Endodermal cell (in vitro differentiated cells): ENCODE measurements around the gene ADAM23. TPM values are rescaled to one million over a fixed set of nuclear protein-coding genes. Genes with fewer than 3 reads are reported as not detected.

Source experiments
- DNase-seq: peaks from one replicate; pipeline ENCODE4 v3.0.0-alpha.2; 2017
- H3K27ac ChIP-seq: 2 replicates; pipeline ENCODE4 v1.5.1; 2013; ENCODE audit warnings: mild to moderate bottlenecking, low read depth, low read length, moderate library complexity
- H3K27me3 ChIP-seq: 2 replicates; pipeline ENCODE4 v1.6.1; 2013; ENCODE audit warnings: mild to moderate bottlenecking, low read length, moderate library complexity; ENCODE audit not compliant: insufficient read depth, control insufficient read depth, poor library complexity, severe bottlenecking
- H3K36me3 ChIP-seq: 2 replicates; pipeline ENCODE4 v1.7.0; 2013; ENCODE audit warnings: mild to moderate bottlenecking, low read length, moderate library complexity; ENCODE audit not compliant: control insufficient read depth, insufficient read depth
- H3K4me1 ChIP-seq: one replicate; pipeline ENCODE4 v1.7.0; 2013; ENCODE audit warnings: low read length; ENCODE audit not compliant: control insufficient read depth, insufficient read depth
- H3K4me3 ChIP-seq: 2 replicates; pipeline ENCODE4 v1.5.1; 2013; ENCODE audit warnings: mild to moderate bottlenecking, low read length, moderate library complexity
- H3K9ac ChIP-seq: 2 replicates; pipeline ENCODE4 v1.6.1; 2013; ENCODE audit warnings: mild to moderate bottlenecking, low read length, moderate library complexity; ENCODE audit not compliant: poor library complexity, severe bottlenecking; ENCODE audit errors: extremely low read depth
- H3K9me3 ChIP-seq: 2 replicates; pipeline ENCODE4 v1.6.1; 2013; ENCODE audit warnings: mild to moderate bottlenecking, low read length, moderate library complexity; ENCODE audit not compliant: control insufficient read depth
- H3K27ac Mint-ChIP-seq: 2 replicates; pipeline ENCODE4 v1.8.0; 2020; ENCODE audit warnings: mixed read lengths
- H3K27me3 Mint-ChIP-seq: 2 replicates; pipeline ENCODE4 v1.8.0; 2021; ENCODE audit warnings: mild to moderate bottlenecking, mixed read lengths; ENCODE audit not compliant: insufficient read depth
- H3K36me3 Mint-ChIP-seq: 2 replicates; pipeline ENCODE4 v1.8.0; 2020; ENCODE audit warnings: low read depth, mixed read lengths
- H3K4me1 Mint-ChIP-seq: 2 replicates; pipeline ENCODE4 v1.8.0; 2020; ENCODE audit warnings: mixed read lengths
- H3K4me3 Mint-ChIP-seq: 2 replicates; pipeline ENCODE4 v1.8.0; 2020; ENCODE audit warnings: mild to moderate bottlenecking, moderate library complexity, mixed read lengths
- H3K9me3 Mint-ChIP-seq: 2 replicates; pipeline ENCODE4 v1.8.0; 2020; ENCODE audit warnings: mild to moderate bottlenecking, mixed read lengths
- WGBS, 2 experiments: methylation state at CpG; one replicate each; pipeline versions ENCODE4 v1.1.5 to v1.1.7; 2013; ENCODE audit warnings: missing lambda C conversion rate in 2 of 2, mixed read lengths in 1 of 2; ENCODE audit not compliant: insufficient coverage in 1 of 2, insufficient read length in 1 of 2; 5-methylcytosine and 5-hydroxymethylcytosine counted together
- total RNA-seq, 2 donors: library from RNA; stranded (reverse); fragmentation: NEBNext Ultra II Directional in 1 of 2; extraction: Animal tissue kit (Norgen Biotek cat#: 25700) in 1 of 2; gene quantifications; 2 replicates in 1 of 2; 3 replicates in 1 of 2; pipeline ENCODE4 v1.2.1, GENCODE V29; 2021
- TF ChIP-seq, protein P1 (sequence below): fragments of 200-600 bp; sonication (generic); conservative IDR thresholded peaks from 2 replicates; pipeline ENCODE4 v1.5.0; 2021; ENCODE audit warnings: antibody characterized with exemption, mild to moderate bottlenecking

ADAM23 gene
- total RNA-seq, 2 donors from 2014 or later, result 25.4 to 34.2 TPM

DNA sequence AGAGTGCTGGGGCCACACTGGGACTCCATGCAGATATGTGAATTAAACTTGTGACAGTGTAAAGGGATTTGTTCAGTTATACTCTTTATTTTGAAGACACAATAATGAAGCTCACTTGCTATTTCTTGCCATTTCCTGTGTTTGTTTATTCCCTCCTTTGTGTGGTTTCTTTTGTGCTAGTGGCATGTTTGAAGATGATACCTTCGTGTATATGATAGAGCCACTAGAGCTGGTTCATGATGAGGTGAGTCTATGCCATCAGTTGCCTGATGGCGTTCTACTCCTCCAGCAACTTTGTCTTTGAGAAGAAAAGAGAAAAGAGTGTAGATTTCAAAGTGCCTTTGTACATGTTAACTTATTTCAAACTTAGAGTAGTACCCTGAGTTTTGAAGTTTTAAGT lies 99.7 kb downstream of the ADAM23 start:
- H3K27me3 ChIP-seq, result no peaks in the 10 kb centered on the region
- Mint-ChIP-seq H3K36me3 (peaks cover 12% of the 10 kb centered on the region), H3K4me1 (no peaks in the 10 kb centered on the region), H3K9me3 (no peaks in the 10 kb centered on the region), H3K27me3 (no peaks in the 10 kb centered on the region), H3K4me3 (no peak overlapping the region), H3K27ac (no peak overlapping the region)
- no peaks in the 10 kb centered on the region for H3K36me3 ChIP-seq
- 89 to 94% methylated on average over 2 of the region's 2 CpGs for WGBS, 2 experiments
- no peak overlapping the region for H3K9ac ChIP-seq
- H3K4me3 ChIP-seq, result no peak overlapping the region
- H3K9me3 ChIP-seq, result no peaks in the 10 kb centered on the region
- H3K27ac ChIP-seq, result no peak overlapping the region
- TF ChIP-seq, protein P1, sequence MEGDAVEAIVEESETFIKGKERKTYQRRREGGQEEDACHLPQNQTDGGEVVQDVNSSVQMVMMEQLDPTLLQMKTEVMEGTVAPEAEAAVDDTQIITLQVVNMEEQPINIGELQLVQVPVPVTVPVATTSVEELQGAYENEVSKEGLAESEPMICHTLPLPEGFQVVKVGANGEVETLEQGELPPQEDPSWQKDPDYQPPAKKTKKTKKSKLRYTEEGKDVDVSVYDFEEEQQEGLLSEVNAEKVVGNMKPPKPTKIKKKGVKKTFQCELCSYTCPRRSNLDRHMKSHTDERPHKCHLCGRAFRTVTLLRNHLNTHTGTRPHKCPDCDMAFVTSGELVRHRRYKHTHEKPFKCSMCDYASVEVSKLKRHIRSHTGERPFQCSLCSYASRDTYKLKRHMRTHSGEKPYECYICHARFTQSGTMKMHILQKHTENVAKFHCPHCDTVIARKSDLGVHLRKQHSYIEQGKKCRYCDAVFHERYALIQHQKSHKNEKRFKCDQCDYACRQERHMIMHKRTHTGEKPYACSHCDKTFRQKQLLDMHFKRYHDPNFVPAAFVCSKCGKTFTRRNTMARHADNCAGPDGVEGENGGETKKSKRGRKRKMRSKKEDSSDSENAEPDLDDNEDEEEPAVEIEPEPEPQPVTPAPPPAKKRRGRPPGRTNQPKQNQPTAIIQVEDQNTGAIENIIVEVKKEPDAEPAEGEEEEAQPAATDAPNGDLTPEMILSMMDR, result no peak
- no peak for DNase-seq
- H3K4me1 ChIP-seq, result no peaks in the 10 kb centered on the region

DNA sequence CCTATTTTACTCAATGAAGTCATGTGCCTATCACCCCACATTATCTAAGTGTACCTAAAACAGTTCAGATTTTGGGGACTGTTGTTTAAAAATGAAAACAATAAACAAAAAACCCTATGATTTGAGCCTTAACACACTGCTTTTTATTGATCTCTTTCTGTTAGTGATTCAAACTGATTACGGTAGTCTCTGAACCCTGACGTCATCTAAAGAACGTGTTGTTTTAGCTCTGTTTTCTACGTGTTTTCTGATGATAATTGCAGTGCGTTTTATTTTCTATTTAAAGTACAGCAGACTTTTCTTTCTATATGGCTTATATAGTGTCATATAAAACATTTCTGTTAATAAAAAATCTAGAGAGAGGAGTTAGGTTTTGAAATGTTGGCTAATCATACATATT lies 105.1 kb downstream of the ADAM23 start:
- Histone ChIP-seq H3K27ac (no peak overlapping the region), H3K36me3 (no peaks in the 10 kb centered on the region), H3K4me3 (no peak overlapping the region), H3K9me3 (no peaks in the 10 kb centered on the region), H3K4me1 (no peaks in the 10 kb centered on the region), H3K9ac (no peak overlapping the region), H3K27me3 (no peaks in the 10 kb centered on the region)
- H3K27ac Mint-ChIP-seq, result no peak overlapping the region
- no peak overlapping the region for H3K4me3 Mint-ChIP-seq
- TF ChIP-seq, protein P1, result no peak
- no peak for DNase-seq
- H3K9me3 Mint-ChIP-seq, result no peaks in the 10 kb centered on the region
- no peaks in the 10 kb centered on the region for H3K27me3 Mint-ChIP-seq
- WGBS, 2 experiments, result 91 to 93% methylated on average over 3 to 5 of the region's 5 CpGs
- H3K36me3 Mint-ChIP-seq, result peaks cover 21% of the 10 kb centered on the region
- H3K4me1 Mint-ChIP-seq, result no peaks in the 10 kb centered on the region

DNA sequence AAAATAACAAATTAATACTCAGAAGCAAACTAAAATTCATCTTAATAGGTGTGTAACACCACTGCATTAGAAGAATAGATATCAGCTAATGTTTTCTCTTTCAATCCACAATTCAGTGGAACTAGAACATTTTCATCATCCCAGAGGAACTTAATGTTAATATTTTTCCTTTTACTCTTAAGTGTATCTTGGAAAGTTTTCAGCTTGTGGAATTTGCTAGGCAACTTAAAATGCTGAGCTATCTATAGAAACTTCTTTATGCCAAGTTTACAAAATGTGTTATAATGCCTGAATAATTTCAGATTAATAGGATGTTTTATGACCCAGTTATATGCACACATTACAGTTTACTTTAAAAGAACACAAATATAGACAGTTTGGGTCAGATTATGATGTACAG lies 112.4 kb downstream of the ADAM23 start:
- Histone ChIP-seq H3K27me3 (no peaks in the 10 kb centered on the region), H3K9ac (no peak overlapping the region), H3K36me3 (no peaks in the 10 kb centered on the region), H3K4me1 (peaks cover 3% of the 10 kb centered on the region), H3K27ac (no peak overlapping the region), H3K4me3 (no peak overlapping the region), H3K9me3 (no peaks in the 10 kb centered on the region)
- TF ChIP-seq, protein P1, result no peak
- H3K9me3 Mint-ChIP-seq, result no peaks in the 10 kb centered on the region
- peaks cover 13% of the 10 kb centered on the region for H3K4me1 Mint-ChIP-seq
- DNase-seq, result no peak
- no peak overlapping the region for H3K27ac Mint-ChIP-seq
- H3K4me3 Mint-ChIP-seq, result no peak overlapping the region
- H3K36me3 Mint-ChIP-seq, result peaks cover 13% of the 10 kb centered on the region
- H3K27me3 Mint-ChIP-seq, result no peaks in the 10 kb centered on the region
